ENCODE data around the gene N4BP2L2. TPM values are rescaled to one million over a fixed set of nuclear protein-coding genes. Genes with fewer than 3 reads are reported as not detected.

Gene N4BP2L2
- total and polyA plus RNA-seq, 4 donors = 14.9 to 116 (median 76.7) TPM

DNA sequence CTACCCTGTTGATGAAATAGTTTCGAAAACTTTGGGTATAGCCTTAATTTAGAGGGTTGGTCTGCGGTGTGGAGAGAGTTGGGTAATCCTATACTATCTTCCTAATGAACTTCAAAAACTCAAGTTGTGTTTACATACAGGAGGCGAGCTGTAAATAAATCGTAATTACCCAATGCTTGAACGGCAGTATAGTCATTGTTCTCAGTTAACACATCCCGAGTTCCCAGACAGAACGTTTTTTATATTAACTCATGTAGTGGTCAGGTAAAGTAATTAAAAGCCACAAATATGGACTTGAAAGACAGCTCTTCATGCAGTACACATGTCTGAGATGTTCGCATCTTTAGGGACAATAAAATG lies 49.2 kb upstream of the N4BP2L2 start:
- 5% methylated on average over 8 of the region's 8 CpGs for WGBS
- no peak for TF ChIP-seq FOXA2 (IDR thresholded peaks at IDR 0.05)
- no peak for TF ChIP-seq SP1 (IDR thresholded peaks at IDR 0.05)
- TF ChIP-seq HNF4A (conservative IDR thresholded peaks at IDR 0.05) = no peak
- no peak for TF ChIP-seq YY1 (IDR thresholded peaks at IDR 0.05)
- TF ChIP-seq EGR1 (IDR thresholded peaks at IDR 0.05; ENCODE audit: low read depth in 2 of 2) = no peak
- TF ChIP-seq, protein P1, sequence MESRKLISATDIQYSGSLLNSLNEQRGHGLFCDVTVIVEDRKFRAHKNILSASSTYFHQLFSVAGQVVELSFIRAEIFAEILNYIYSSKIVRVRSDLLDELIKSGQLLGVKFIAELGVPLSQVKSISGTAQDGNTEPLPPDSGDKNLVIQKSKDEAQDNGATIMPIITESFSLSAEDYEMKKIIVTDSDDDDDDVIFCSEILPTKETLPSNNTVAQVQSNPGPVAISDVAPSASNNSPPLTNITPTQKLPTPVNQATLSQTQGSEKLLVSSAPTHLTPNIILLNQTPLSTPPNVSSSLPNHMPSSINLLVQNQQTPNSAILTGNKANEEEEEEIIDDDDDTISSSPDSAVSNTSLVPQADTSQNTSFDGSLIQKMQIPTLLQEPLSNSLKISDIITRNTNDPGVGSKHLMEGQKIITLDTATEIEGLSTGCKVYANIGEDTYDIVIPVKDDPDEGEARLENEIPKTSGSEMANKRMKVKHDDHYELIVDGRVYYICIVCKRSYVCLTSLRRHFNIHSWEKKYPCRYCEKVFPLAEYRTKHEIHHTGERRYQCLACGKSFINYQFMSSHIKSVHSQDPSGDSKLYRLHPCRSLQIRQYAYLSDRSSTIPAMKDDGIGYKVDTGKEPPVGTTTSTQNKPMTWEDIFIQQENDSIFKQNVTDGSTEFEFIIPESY (IDR thresholded peaks at IDR 0.05) = no peak
- TF ChIP-seq, protein P2, sequence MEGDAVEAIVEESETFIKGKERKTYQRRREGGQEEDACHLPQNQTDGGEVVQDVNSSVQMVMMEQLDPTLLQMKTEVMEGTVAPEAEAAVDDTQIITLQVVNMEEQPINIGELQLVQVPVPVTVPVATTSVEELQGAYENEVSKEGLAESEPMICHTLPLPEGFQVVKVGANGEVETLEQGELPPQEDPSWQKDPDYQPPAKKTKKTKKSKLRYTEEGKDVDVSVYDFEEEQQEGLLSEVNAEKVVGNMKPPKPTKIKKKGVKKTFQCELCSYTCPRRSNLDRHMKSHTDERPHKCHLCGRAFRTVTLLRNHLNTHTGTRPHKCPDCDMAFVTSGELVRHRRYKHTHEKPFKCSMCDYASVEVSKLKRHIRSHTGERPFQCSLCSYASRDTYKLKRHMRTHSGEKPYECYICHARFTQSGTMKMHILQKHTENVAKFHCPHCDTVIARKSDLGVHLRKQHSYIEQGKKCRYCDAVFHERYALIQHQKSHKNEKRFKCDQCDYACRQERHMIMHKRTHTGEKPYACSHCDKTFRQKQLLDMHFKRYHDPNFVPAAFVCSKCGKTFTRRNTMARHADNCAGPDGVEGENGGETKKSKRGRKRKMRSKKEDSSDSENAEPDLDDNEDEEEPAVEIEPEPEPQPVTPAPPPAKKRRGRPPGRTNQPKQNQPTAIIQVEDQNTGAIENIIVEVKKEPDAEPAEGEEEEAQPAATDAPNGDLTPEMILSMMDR (IDR thresholded peaks at IDR 0.05; ENCODE audit: low read depth, low read length, missing input control) = no peak
- TF ChIP-seq, protein P3, sequence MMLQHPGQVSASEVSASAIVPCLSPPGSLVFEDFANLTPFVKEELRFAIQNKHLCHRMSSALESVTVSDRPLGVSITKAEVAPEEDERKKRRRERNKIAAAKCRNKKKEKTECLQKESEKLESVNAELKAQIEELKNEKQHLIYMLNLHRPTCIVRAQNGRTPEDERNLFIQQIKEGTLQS (IDR thresholded peaks at IDR 0.05) = no peak
- no peak for TF ChIP-seq TAF1 (conservative IDR thresholded peaks at IDR 0.05)
- TF ChIP-seq GABPA (IDR thresholded peaks at IDR 0.05 in 1 of 2, conservative IDR thresholded peaks at IDR 0.05 in 1 of 2) = no peak
- TF ChIP-seq RAD21 (IDR thresholded peaks at IDR 0.05) = no peak
- no peak for TF ChIP-seq JUND (IDR thresholded peaks at IDR 0.05)
- TF ChIP-seq NR2F2 (IDR thresholded peaks at IDR 0.05) = no peak
- TF ChIP-seq HNF4G (IDR thresholded peaks at IDR 0.05) = no peak
- TF ChIP-seq, protein P4, sequence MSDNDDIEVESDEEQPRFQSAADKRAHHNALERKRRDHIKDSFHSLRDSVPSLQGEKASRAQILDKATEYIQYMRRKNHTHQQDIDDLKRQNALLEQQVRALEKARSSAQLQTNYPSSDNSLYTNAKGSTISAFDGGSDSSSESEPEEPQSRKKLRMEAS (IDR thresholded peaks at IDR 0.05) = no peak
- TF ChIP-seq, protein P5, sequence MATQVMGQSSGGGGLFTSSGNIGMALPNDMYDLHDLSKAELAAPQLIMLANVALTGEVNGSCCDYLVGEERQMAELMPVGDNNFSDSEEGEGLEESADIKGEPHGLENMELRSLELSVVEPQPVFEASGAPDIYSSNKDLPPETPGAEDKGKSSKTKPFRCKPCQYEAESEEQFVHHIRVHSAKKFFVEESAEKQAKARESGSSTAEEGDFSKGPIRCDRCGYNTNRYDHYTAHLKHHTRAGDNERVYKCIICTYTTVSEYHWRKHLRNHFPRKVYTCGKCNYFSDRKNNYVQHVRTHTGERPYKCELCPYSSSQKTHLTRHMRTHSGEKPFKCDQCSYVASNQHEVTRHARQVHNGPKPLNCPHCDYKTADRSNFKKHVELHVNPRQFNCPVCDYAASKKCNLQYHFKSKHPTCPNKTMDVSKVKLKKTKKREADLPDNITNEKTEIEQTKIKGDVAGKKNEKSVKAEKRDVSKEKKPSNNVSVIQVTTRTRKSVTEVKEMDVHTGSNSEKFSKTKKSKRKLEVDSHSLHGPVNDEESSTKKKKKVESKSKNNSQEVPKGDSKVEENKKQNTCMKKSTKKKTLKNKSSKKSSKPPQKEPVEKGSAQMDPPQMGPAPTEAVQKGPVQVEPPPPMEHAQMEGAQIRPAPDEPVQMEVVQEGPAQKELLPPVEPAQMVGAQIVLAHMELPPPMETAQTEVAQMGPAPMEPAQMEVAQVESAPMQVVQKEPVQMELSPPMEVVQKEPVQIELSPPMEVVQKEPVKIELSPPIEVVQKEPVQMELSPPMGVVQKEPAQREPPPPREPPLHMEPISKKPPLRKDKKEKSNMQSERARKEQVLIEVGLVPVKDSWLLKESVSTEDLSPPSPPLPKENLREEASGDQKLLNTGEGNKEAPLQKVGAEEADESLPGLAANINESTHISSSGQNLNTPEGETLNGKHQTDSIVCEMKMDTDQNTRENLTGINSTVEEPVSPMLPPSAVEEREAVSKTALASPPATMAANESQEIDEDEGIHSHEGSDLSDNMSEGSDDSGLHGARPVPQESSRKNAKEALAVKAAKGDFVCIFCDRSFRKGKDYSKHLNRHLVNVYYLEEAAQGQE (IDR thresholded peaks at IDR 0.05) = no peak
- Histone ChIP-seq H3K27ac (ENCODE audit: low read depth in 1 of 2, low read length in 2 of 2) (peak overlapping the region; percentile 79 to 88), H3K36me3 (ENCODE audit: control insufficient read depth in 4 of 4, insufficient read depth in 3 of 4, low read depth in 1 of 4, low read length in 3 of 4) (no peaks in the 10 kb centered on the region), H3K4me1 (ENCODE audit: control insufficient read depth in 4 of 4, insufficient read depth in 4 of 4, low read length in 3 of 4) (peaks cover 4 to 23% (median 13%) of the 10 kb centered on the region in 4 donors), H3K9ac (ENCODE audit: low read depth in 1 of 2, low read length in 2 of 2) (peak overlapping the region; percentile 87 to 92), H3K27me3 (ENCODE audit: control insufficient read depth in 4 of 4, insufficient read depth in 4 of 4, low read length in 3 of 4) (no peaks in the 10 kb centered on the region), H3K4me3 (ENCODE audit: low read depth in 1 of 3, low read length in 3 of 3) (peak overlapping the region; percentile 62 to 95 (median 88)), H3K9me3 (ENCODE audit: control insufficient read depth in 4 of 4, low read length in 3 of 4) (no peaks in the 10 kb centered on the region)
- DNase-seq (ENCODE audit: low spot score) = no peak

Measured in liver (tissue), 9 donors.